Panc1 (cell line): ENCODE data around the gene EIF4E1B.

Experiments used
- CTCF ChIP-seq: fragments of 450-650 bp; IDR thresholded peaks from 2 replicates; pipeline ENCODE4 v1.5.1; 2017; ENCODE audit warnings: mild to moderate bottlenecking
- POLR2AphosphoS5 ChIP-seq: IDR thresholded peaks from 2 replicates; pipeline ENCODE4 v1.6.1; 2012; ENCODE audit warnings: mild to moderate bottlenecking, low read depth, low read length, moderate library complexity
- REST ChIP-seq, 2 experiments: IDR thresholded peaks; 2 replicates each; pipeline ENCODE4 v1.6.1; 2011 to 2012; ENCODE audit warnings: low read depth in 2 of 2, control low read depth in 1 of 2, low read length in 1 of 2, mild to moderate bottlenecking in 1 of 2, moderate library complexity in 1 of 2; ENCODE audit not compliant: insufficient read depth in 1 of 2
- TCF7L2 ChIP-seq: IDR thresholded peaks from 2 replicates; pipeline ENCODE4 v1.6.1; 2011; ENCODE audit warnings: mild to moderate bottlenecking, low read depth, low read length, inconsistent platforms

GRCh38 chr5:176639981-176640380 is 9.5 kb downstream of the EIF4E1B start:
- TF ChIP-seq CTCF: no peak
- no peak for TF ChIP-seq POLR2AphosphoS5
- no peak for TF ChIP-seq REST (IDR thresholded peaks at IDR 0.05; ENCODE audit: insufficient read depth in 1 of 2, low read depth in 2 of 2, low read length in 1 of 2)
- no peak for TF ChIP-seq TCF7L2
